Measurements from ENCODE around the gene CHD1L.

The CHD1L gene

GRCh38 chr1:147270721-147271120, 28.2 kb downstream of the CHD1L start:
- H3K4me2 ChIP-seq (ENCODE audit: low read depth, low read length, poor library complexity, severe bottlenecking) = no peak overlapping the region
- H3K27me3 ChIP-seq (ENCODE audit: insufficient read depth, low read length, poor library complexity, severe bottlenecking) = no peaks in the 10 kb centered on the region
- peaks cover 88% of the 10 kb centered on the region for H3K36me3 ChIP-seq (ENCODE audit: insufficient read depth, low read length)
- H3K79me2 ChIP-seq (ENCODE audit: insufficient read depth, low read length) = no peaks in the 10 kb centered on the region
- H3F3A ChIP-seq (ENCODE audit: low read depth) = no peaks in the 10 kb centered on the region
- no peaks in the 10 kb centered on the region for H3K9me3 ChIP-seq (ENCODE audit: insufficient read depth, low read depth, low read length)
- H3K9me2 ChIP-seq (replicated peaks; ENCODE audit: low read depth, low read length) = no peaks in the 10 kb centered on the region
- no peak overlapping the region for H3K4me3 ChIP-seq (ENCODE audit: low read length, poor library complexity, severe bottlenecking)
- no peaks in the 10 kb centered on the region for H4K20me1 ChIP-seq (ENCODE audit: insufficient read depth, low read length, poor library complexity, severe bottlenecking)
- no peak overlapping the region for H2AFZ ChIP-seq (ENCODE audit: low read length)
- H3K4me1 ChIP-seq (ENCODE audit: insufficient read depth, low read length, poor library complexity, severe bottlenecking) = no peaks in the 10 kb centered on the region
- TF ChIP-seq EZH2phosphoT487 (IDR thresholded peaks at IDR 0.05; ENCODE audit: borderline replicate concordance) (no peak), CTCF (conservative IDR thresholded peaks at IDR 0.05; ENCODE audit: low read length) (no peak)
- no peak overlapping the region for H3K9ac ChIP-seq (ENCODE audit: low read depth, low read length, poor library complexity, severe bottlenecking)

GRCh38 chr1:147272042-147272441, 29.6 kb downstream of the CHD1L start:
- Histone ChIP-seq H3K4me1 (ENCODE audit: insufficient read depth, low read length, poor library complexity, severe bottlenecking) (no peaks in the 10 kb centered on the region), H3K9me3 (ENCODE audit: insufficient read depth, low read depth, low read length) (no peaks in the 10 kb centered on the region), H3K4me3 (ENCODE audit: low read length, poor library complexity, severe bottlenecking) (no peak overlapping the region), H3K9ac (ENCODE audit: low read depth, low read length, poor library complexity, severe bottlenecking) (no peak overlapping the region), H3K36me3 (ENCODE audit: insufficient read depth, low read length) (peaks cover 88% of the 10 kb centered on the region; the same call in 1 of the 2 replicates), H3K9me2 (replicated peaks; ENCODE audit: low read depth, low read length) (no peaks in the 10 kb centered on the region), H3K4me2 (ENCODE audit: low read depth, low read length, poor library complexity, severe bottlenecking) (no peak overlapping the region), H2AFZ (ENCODE audit: low read length) (no peak overlapping the region), H3F3A (ENCODE audit: low read depth) (no peaks in the 10 kb centered on the region), H3K27me3 (ENCODE audit: insufficient read depth, low read length, poor library complexity, severe bottlenecking) (no peaks in the 10 kb centered on the region), H3K79me2 (ENCODE audit: insufficient read depth, low read length) (no peaks in the 10 kb centered on the region), H4K20me1 (ENCODE audit: insufficient read depth, low read length, poor library complexity, severe bottlenecking) (no peaks in the 10 kb centered on the region)
- TF ChIP-seq EZH2phosphoT487 (IDR thresholded peaks at IDR 0.05; ENCODE audit: borderline replicate concordance) (no peak), CTCF (conservative IDR thresholded peaks at IDR 0.05; ENCODE audit: low read length) (no peak)

- H3K79me2 ChIP-seq (ENCODE audit: insufficient read depth, low read length) = no peaks in the 10 kb centered on the region
- H3K27me3 ChIP-seq (ENCODE audit: insufficient read depth, low read length, poor library complexity, severe bottlenecking) = no peaks in the 10 kb centered on the region
- no peaks in the 10 kb centered on the region for H4K20me1 ChIP-seq (ENCODE audit: insufficient read depth, low read length, poor library complexity, severe bottlenecking)
- no peak overlapping the region for H3K4me2 ChIP-seq (ENCODE audit: low read depth, low read length, poor library complexity, severe bottlenecking)
- no peaks in the 10 kb centered on the region for H3K9me2 ChIP-seq (replicated peaks; ENCODE audit: low read depth, low read length)
- TF ChIP-seq CTCF (conservative IDR thresholded peaks at IDR 0.05; ENCODE audit: low read length) = peak; percentile 80
- no peak for TF ChIP-seq EZH2phosphoT487 (IDR thresholded peaks at IDR 0.05; ENCODE audit: borderline replicate concordance)
- H3K4me1 ChIP-seq (ENCODE audit: insufficient read depth, low read length, poor library complexity, severe bottlenecking) = no peaks in the 10 kb centered on the region
- H2AFZ ChIP-seq (ENCODE audit: low read length) = no peak overlapping the region
- H3K4me3 ChIP-seq (ENCODE audit: low read length, poor library complexity, severe bottlenecking) = no peak overlapping the region
- H3K9ac ChIP-seq (ENCODE audit: low read depth, low read length, poor library complexity, severe bottlenecking) = no peak overlapping the region
- no peaks in the 10 kb centered on the region for H3F3A ChIP-seq (ENCODE audit: low read depth)
- peaks cover 85% of the 10 kb centered on the region; the same call in 1 of the 2 replicates for H3K36me3 ChIP-seq (ENCODE audit: insufficient read depth, low read length)
- no peaks in the 10 kb centered on the region for H3K9me3 ChIP-seq (ENCODE audit: insufficient read depth, low read depth, low read length)
Observed at GRCh38 chr1:147273409-147274336, 31.2 kb downstream of the CHD1L start.

Measured in Loucy (cell line).